ENCODE measurements around the gene DLG1. TPM values are rescaled to one million over a fixed set of nuclear protein-coding genes. Genes with fewer than 3 reads are reported as not detected.
"Not testable (repeated sequence)": the region's sequence is repeated elsewhere in the genome, so short reads cannot be mapped to it uniquely, and the experiment has no call there.

The DLG1 gene
- total RNA-seq, 2 experiments from 2014 or later = 48.9 to 95.1 TPM

GRCh38 chr3:197197334-197197733 lies 101.1 kb downstream of the DLG1 start:
- Histone ChIP-seq H3K4me3 (ENCODE audit: low read depth, low read length, poor library complexity, severe bottlenecking) (no peak overlapping the region), H3K9me2 (ENCODE audit: insufficient read depth, low read length) (no peaks in the 10 kb centered on the region), H3K9me3 (ENCODE audit: low read length) (no peaks in the 10 kb centered on the region), H3K79me2 (ENCODE audit: insufficient read depth, low read depth, low read length) (peaks cover 78% of the 10 kb centered on the region; the same call in 1 of the 2 replicates), H2AFZ (ENCODE audit: low read length) (no peak overlapping the region), H3K4me1 (ENCODE audit: insufficient read depth, low read length, poor library complexity, severe bottlenecking) (no peaks in the 10 kb centered on the region), H3K4me2 (ENCODE audit: low read length) (no peak overlapping the region), H4K20me1 (ENCODE audit: insufficient read depth, low read length) (peaks cover 5% of the 10 kb centered on the region; the same call in 1 of the 2 replicates), H3K27ac (ENCODE audit: low read depth, low read length, poor library complexity, severe bottlenecking) (no peak overlapping the region), H3K36me3 (ENCODE audit: insufficient read depth, low read length) (peaks cover 10% of the 10 kb centered on the region; the same call in 1 of the 2 replicates)
- ChIA-PET CTCF (ENCODE audit: unreplicated experiment) (no interaction called here), POLR2A (no interaction called here)
- no peak for DNase-seq (ENCODE audit: low spot score)
- TF ChIP-seq EZH2phosphoT487 (IDR thresholded peaks at IDR 0.05; ENCODE audit: borderline replicate concordance, low read depth, low read length) = no peak
- TF ChIP-seq CTCF (conservative IDR thresholded peaks at IDR 0.05; ENCODE audit: low read length) = no peak
- intact Hi-C loops (cut with micrococcal nuclease; ENCODE audit: unreplicated experiment) = no loop called here
- no TSS peak for BruUV-seq (replicated peaks)

DNA sequence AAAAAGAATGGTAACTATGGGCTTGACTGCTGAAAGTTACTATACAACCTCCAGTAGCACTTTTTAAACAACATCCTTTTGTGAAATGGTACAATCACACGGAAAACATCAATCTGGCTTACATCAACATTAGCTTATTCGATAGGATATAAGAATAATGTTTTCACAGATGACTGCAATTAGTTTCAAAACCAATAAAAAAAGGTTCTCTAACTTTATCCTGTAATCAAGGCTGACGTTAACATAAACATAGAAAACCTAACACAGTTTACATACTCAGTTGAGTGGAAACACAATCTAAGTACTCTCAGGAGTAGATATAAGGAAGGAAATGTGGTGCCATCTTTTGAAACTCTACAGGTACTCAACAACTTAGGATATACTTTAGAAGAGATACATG lies 102.2 kb downstream of the DLG1 start:
- TF ChIP-seq CTCF (conservative IDR thresholded peaks at IDR 0.05; ENCODE audit: low read length) = no peak
- TF ChIP-seq EZH2phosphoT487 (IDR thresholded peaks at IDR 0.05; ENCODE audit: borderline replicate concordance, low read depth, low read length) = no peak
- ChIA-PET CTCF (ENCODE audit: unreplicated experiment) (no interaction called here), POLR2A (interaction anchor here (0.7 to 1.0 kb wide), 3 partner anchors 8 to 58 kb away, joined by 3 to 10 read pairs (median 4); no protein-coding TSS in a partner anchor)
- H4K20me1 ChIP-seq (ENCODE audit: insufficient read depth, low read length) = peaks cover 5% of the 10 kb centered on the region; the same call in 1 of the 2 replicates
- no TSS peak for BruUV-seq (replicated peaks)
- H3K4me3 ChIP-seq (ENCODE audit: low read depth, low read length, poor library complexity, severe bottlenecking) = no peak overlapping the region
- intact Hi-C loops (cut with micrococcal nuclease; ENCODE audit: unreplicated experiment) = no loop called here
- H3K79me2 ChIP-seq (ENCODE audit: insufficient read depth, low read depth, low read length) = peaks cover 66% of the 10 kb centered on the region; the same call in 1 of the 2 replicates
- H2AFZ ChIP-seq (ENCODE audit: low read length) = no peak overlapping the region
- H3K4me1 ChIP-seq (ENCODE audit: insufficient read depth, low read length, poor library complexity, severe bottlenecking) = no peaks in the 10 kb centered on the region
- H3K36me3 ChIP-seq (ENCODE audit: insufficient read depth, low read length) = peaks cover 16% of the 10 kb centered on the region
- no peak for DNase-seq (ENCODE audit: low spot score)
- H3K9me3 ChIP-seq (ENCODE audit: low read length) = no peaks in the 10 kb centered on the region
- H3K27ac ChIP-seq (ENCODE audit: low read depth, low read length, poor library complexity, severe bottlenecking) = no peak overlapping the region
- H3K4me2 ChIP-seq (ENCODE audit: low read length) = no peak overlapping the region
- no peaks in the 10 kb centered on the region for H3K9me2 ChIP-seq (ENCODE audit: insufficient read depth, low read length)

DNA sequence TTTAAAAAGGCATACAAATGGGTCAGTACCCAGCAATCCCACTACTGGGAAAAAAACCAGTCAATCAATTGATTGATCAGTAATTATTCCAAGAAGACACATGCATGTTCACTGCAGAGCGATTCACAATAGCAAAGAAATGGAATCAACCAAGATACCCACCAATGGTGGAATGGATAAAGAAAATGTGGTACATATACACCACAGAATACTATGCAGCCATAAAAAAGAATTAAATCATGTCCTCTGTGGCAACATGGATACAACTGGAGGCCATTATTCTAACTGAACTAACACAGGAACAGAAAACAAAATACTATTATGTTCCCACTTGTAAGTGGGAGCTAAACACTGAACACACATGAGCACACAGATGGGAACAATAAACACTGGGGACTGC lies 103.1 kb downstream of the DLG1 start:
- Histone ChIP-seq H3K4me1 (ENCODE audit: insufficient read depth, low read length, poor library complexity, severe bottlenecking) (no peaks in the 10 kb centered on the region), H3K36me3 (ENCODE audit: insufficient read depth, low read length) (peaks cover 20% of the 10 kb centered on the region), H3K27ac (ENCODE audit: low read depth, low read length, poor library complexity, severe bottlenecking) (no peak overlapping the region), H3K9me2 (ENCODE audit: insufficient read depth, low read length) (no peaks in the 10 kb centered on the region), H3K4me3 (ENCODE audit: low read depth, low read length, poor library complexity, severe bottlenecking) (no peak overlapping the region), H4K20me1 (ENCODE audit: insufficient read depth, low read length) (peaks cover under 1% of the 10 kb centered on the region; the same call in 1 of the 2 replicates), H3K79me2 (ENCODE audit: insufficient read depth, low read depth, low read length) (peaks cover 60% of the 10 kb centered on the region; the same call in 1 of the 2 replicates), H2AFZ (ENCODE audit: low read length) (no peak overlapping the region), H3K9me3 (ENCODE audit: low read length) (no peaks in the 10 kb centered on the region), H3K4me2 (ENCODE audit: low read length) (no peak overlapping the region)
- ChIA-PET POLR2A (interaction anchor here (0.7 to 1.0 kb wide), 2 partner anchors 9 to 23 kb away, joined by 3 to 10 read pairs; no protein-coding TSS in a partner anchor), CTCF (ENCODE audit: unreplicated experiment) (no interaction called here)
- intact Hi-C loops (cut with micrococcal nuclease; ENCODE audit: unreplicated experiment) = no loop called here
- no TSS peak for BruUV-seq (replicated peaks)
- DNase-seq (ENCODE audit: low spot score) = no peak
- TF ChIP-seq CTCF (conservative IDR thresholded peaks at IDR 0.05; ENCODE audit: low read length) (no peak), EZH2phosphoT487 (IDR thresholded peaks at IDR 0.05; ENCODE audit: borderline replicate concordance, low read depth, low read length) (no peak)

GRCh38 chr3:197193759-197194158 lies 104.7 kb downstream of the DLG1 start:
- H3K4me3 ChIP-seq (ENCODE audit: low read depth, low read length, poor library complexity, severe bottlenecking); H3K9me2 ChIP-seq (ENCODE audit: insufficient read depth, low read length); H3K9me3 ChIP-seq (ENCODE audit: low read length); DNase-seq (ENCODE audit: low spot score); CTCF ChIA-PET (ENCODE audit: unreplicated experiment); H3K4me2 ChIP-seq (ENCODE audit: low read length); BruUV-seq (replicated peaks); intact Hi-C loops (cut with micrococcal nuclease; ENCODE audit: unreplicated experiment); H4K20me1 ChIP-seq (ENCODE audit: insufficient read depth, low read length); H3K27ac ChIP-seq (ENCODE audit: low read depth, low read length, poor library complexity, severe bottlenecking); H3K4me1 ChIP-seq (ENCODE audit: insufficient read depth, low read length, poor library complexity, severe bottlenecking); H2AFZ ChIP-seq (ENCODE audit: low read length): not testable (repeated sequence)
- peaks cover 44% of the 10 kb centered on the region; the same call in 1 of the 2 replicates for H3K79me2 ChIP-seq (ENCODE audit: insufficient read depth, low read depth, low read length)
- H3K36me3 ChIP-seq (ENCODE audit: insufficient read depth, low read length) = peaks cover 20% of the 10 kb centered on the region
- POLR2A ChIA-PET = interaction anchor here (0.6 to 1.5 kb wide), 2 partner anchors 10 to 17 kb away, joined by 3 to 4 read pairs; no protein-coding TSS in a partner anchor
